Left ventricle myocardium inferior (tissue), 1 donor: ENCODE results near the gene AKR7A2. TPM values are rescaled to one million over a fixed set of nuclear protein-coding genes. Genes with fewer than 3 reads are reported as not detected.

Source experiments
- DNase-seq: peaks from one replicate; pipeline ENCODE4 v3.0.0-alpha.2; 2020
- H3K27ac ChIP-seq: fragments of 200-600 bp; replicated peaks from 2 replicates; pipeline ENCODE4 v1.8.0; 2021
- H3K27me3 ChIP-seq: fragments of 200-600 bp; 2 replicates; pipeline ENCODE4 v1.8.0; 2021; ENCODE audit warnings: low read depth
- H3K36me3 ChIP-seq: fragments of 200-600 bp; 2 replicates; pipeline ENCODE4 v1.8.0; 2021
- H3K4me1 ChIP-seq: fragments of 200-600 bp; 2 replicates; pipeline ENCODE4 v1.8.0; 2021
- H3K4me3 ChIP-seq: fragments of 200-600 bp; 2 replicates; pipeline ENCODE4 v1.8.0; 2021; ENCODE audit warnings: mild to moderate bottlenecking, moderate library complexity
- H3K9me3 ChIP-seq: fragments of 200-600 bp; replicated peaks from 2 replicates; pipeline ENCODE4 v1.8.0; 2021
- CTCF ChIP-seq: fragments of 200-600 bp; IDR thresholded peaks from 2 replicates; pipeline ENCODE4 v1.8.0; 2021; ENCODE audit warnings: antibody characterized with exemption, mild to moderate bottlenecking, borderline replicate concordance
- intact Hi-C: fragments of 100-400 bp; cut with micrococcal nuclease; formaldehyde crosslinking; loops from one replicate; pipeline ENCODE4 v1.11.0; 2022
- total RNA-seq: library from RNA; stranded (reverse); fragmentation: NEBNext Ultra II Directional; extraction: Animal tissue kit (Norgen Biotek cat#: 25700); gene quantifications from one replicate; pipeline ENCODE4 v1.2.1, GENCODE V29; 2021
- donor health status: DM: no; HTN: yes; CAD: no; lungs with severe emphysema.

The AKR7A2 gene
- total RNA-seq, 1 donor from 2014 or later: 43.7 TPM

GRCh38 chr1:19319196-19319595 lies 7.3 kb upstream of the AKR7A2 start:
- H3K36me3 ChIP-seq: peaks cover 28% of the 10 kb centered on the region
- intact Hi-C loops: no loop called here
- no peak overlapping the region for H3K4me3 ChIP-seq
- no peaks in the 10 kb centered on the region for H3K9me3 ChIP-seq
- no peaks in the 10 kb centered on the region for H3K27me3 ChIP-seq
- H3K4me1 ChIP-seq: peaks cover 6% of the 10 kb centered on the region
- no peak overlapping the region for H3K27ac ChIP-seq
- no peak for TF ChIP-seq CTCF
- DNase-seq: no peak

- Histone ChIP-seq H3K27me3 (no peaks in the 10 kb centered on the region), H3K36me3 (peaks cover 19% of the 10 kb centered on the region), H3K4me3 (no peak overlapping the region), H3K27ac (no peak overlapping the region), H3K4me1 (peaks cover 21% of the 10 kb centered on the region), H3K9me3 (no peaks in the 10 kb centered on the region)
- intact Hi-C loops: no loop called here
- TF ChIP-seq CTCF: no peak
- DNase-seq: no peak
Measured at GRCh38 chr1:19317126-19317910, 5.4 kb upstream of the AKR7A2 start.

- Histone ChIP-seq H3K9me3 (no peaks in the 10 kb centered on the region), H3K27me3 (no peaks in the 10 kb centered on the region), H3K4me3 (no peak overlapping the region), H3K36me3 (peaks cover 14% of the 10 kb centered on the region), H3K27ac (no peak overlapping the region), H3K4me1 (peaks cover 36% of the 10 kb centered on the region)
- TF ChIP-seq CTCF: no peak
- intact Hi-C loops: no loop called here
- no peak for DNase-seq
Measured at GRCh38 chr1:19315378-19316198, 3.6 kb upstream of the AKR7A2 start.

- no peak for DNase-seq
- H3K27me3 ChIP-seq: no peaks in the 10 kb centered on the region
- peaks cover 42% of the 10 kb centered on the region for H3K4me1 ChIP-seq
- no peak overlapping the region for H3K4me3 ChIP-seq
- no peak for TF ChIP-seq CTCF
- intact Hi-C loops: no loop called here
- H3K27ac ChIP-seq: no peak overlapping the region
- H3K9me3 ChIP-seq: no peaks in the 10 kb centered on the region
- H3K36me3 ChIP-seq: peaks cover 12% of the 10 kb centered on the region
Measured at GRCh38 chr1:19313961-19314882, 2.3 kb upstream of the AKR7A2 start.

- no peak overlapping the region for H3K4me3 ChIP-seq
- H3K27ac ChIP-seq: no peak overlapping the region
- peaks cover 42% of the 10 kb centered on the region for H3K4me1 ChIP-seq
- no peaks in the 10 kb centered on the region for H3K27me3 ChIP-seq
- no peaks in the 10 kb centered on the region for H3K9me3 ChIP-seq
- intact Hi-C loops: no loop called here
- no peak for TF ChIP-seq CTCF
- peaks cover 6% of the 10 kb centered on the region for H3K36me3 ChIP-seq
- no peak for DNase-seq
Measured at GRCh38 chr1:19313636-19313959, 1.7 kb upstream of the AKR7A2 start.
